Measurements from ENCODE around the gene MAJIN. TPM values are rescaled to one million over a fixed set of nuclear protein-coding genes. Genes with fewer than 3 reads are reported as not detected.
A peak's percentile ranks its signal among the peaks of the same experiment; 100 is the strongest.

MAJIN gene
- total and polyA plus RNA-seq, 9 of the 15 experiments (the other 6 are each of a cell fraction or from before 2014, with no cell fraction given) = 0.17 to 0.83 (median 0.24) TPM; not detected in 2

DNA sequence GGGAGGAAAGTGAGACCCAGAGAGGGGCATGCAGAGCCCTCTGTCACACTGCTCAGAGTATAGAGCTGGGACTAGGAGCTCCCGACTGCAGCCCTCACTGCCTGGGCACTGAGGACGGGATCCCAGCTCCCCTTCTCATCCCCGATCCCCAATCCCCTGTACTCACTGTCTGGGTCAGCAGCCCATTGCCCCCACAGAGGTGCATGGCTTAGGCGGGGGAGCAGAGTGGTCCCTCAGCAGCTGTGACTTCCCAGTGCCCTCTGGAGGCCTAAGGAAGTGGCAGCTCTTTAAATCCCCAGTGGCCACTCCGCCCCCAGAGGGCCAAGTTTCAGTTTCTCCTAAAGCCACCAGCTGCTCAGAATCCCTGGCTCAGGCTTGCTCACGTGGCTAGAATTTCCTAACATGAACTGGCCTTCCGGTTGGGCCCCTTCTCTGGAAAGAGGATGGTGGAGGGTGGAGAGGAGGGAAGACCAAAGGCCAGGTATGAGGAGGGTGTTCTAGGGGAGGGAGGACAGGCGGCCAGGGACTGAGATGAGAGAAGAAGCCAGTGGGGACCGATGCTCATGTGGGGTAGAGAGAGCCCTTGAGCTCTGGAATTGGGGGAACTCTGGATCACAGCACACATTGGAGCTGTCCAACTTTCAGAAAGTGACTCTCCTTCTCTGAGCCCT lies 24.9 kb upstream of the MAJIN start, which contains the start of gene BATF2 (continued):
- TF ChIP-seq, protein P1, sequence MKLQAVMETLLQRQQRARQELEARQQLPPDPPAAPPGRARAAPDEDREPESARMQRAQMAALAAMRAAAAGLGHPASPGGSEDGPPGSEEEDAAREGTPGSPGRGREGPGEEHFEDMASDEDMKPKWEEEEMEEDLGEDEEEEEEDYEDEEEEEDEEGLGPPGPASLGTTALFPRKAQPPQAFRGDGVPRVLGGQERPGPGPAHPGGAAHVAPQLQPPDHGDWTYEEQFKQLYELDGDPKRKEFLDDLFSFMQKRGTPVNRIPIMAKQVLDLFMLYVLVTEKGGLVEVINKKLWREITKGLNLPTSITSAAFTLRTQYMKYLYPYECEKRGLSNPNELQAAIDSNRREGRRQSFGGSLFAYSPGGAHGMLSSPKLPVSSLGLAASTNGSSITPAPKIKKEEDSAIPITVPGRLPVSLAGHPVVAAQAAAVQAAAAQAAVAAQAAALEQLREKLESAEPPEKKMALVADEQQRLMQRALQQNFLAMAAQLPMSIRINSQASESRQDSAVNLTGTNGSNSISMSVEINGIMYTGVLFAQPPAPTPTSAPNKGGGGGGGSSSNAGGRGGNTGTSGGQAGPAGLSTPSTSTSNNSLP (IDR thresholded peaks at IDR 0.05; ENCODE audit: borderline replicate concordance, low read depth, low read length) = no peak
- peak; percentile 58; the same call in 1 of the 2 replicates for TF ChIP-seq MXI1 (IDR thresholded peaks at IDR 0.05; ENCODE audit: low read depth, low read length)
- TF ChIP-seq, protein P2, sequence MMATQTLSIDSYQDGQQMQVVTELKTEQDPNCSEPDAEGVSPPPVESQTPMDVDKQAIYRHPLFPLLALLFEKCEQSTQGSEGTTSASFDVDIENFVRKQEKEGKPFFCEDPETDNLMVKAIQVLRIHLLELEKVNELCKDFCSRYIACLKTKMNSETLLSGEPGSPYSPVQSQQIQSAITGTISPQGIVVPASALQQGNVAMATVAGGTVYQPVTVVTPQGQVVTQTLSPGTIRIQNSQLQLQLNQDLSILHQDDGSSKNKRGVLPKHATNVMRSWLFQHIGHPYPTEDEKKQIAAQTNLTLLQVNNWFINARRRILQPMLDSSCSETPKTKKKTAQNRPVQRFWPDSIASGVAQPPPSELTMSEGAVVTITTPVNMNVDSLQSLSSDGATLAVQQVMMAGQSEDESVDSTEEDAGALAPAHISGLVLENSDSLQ (IDR thresholded peaks at IDR 0.05) = no peak
- no peak for TF ChIP-seq FUS (optimal IDR thresholded peaks at IDR 0.05; ENCODE audit: low read depth, low read length)
- TF ChIP-seq POLR2AphosphoS2 (IDR thresholded peaks at IDR 0.05; ENCODE audit: low read length) = no peak
- no peak for TF ChIP-seq RBM34 (IDR thresholded peaks at IDR 0.05; ENCODE audit: borderline replicate concordance, insufficient read depth, low read length)
- TF ChIP-seq, protein P3, sequence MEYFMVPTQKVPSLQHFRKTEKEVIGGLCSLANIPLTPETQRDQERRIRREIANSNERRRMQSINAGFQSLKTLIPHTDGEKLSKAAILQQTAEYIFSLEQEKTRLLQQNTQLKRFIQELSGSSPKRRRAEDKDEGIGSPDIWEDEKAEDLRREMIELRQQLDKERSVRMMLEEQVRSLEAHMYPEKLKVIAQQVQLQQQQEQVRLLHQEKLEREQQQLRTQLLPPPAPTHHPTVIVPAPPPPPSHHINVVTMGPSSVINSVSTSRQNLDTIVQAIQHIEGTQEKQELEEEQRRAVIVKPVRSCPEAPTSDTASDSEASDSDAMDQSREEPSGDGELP (CRISPR knock-in tag; IDR thresholded peaks at IDR 0.05; ENCODE audit: borderline replicate concordance) = peak; percentile 99
- no peak for TF ChIP-seq ZNF551 (CRISPR knock-in tag; IDR thresholded peaks at IDR 0.05)
- TF ChIP-seq ZBTB8A (IDR thresholded peaks at IDR 0.05; ENCODE audit: partially characterized antibody) = no peak
- peak; percentile 49; the same call in 1 of the 2 replicates for TF ChIP-seq ESRRA (IDR thresholded peaks at IDR 0.05; ENCODE audit: borderline replicate concordance, low read depth)
- no peak for TF ChIP-seq KLF1 (tag; IDR thresholded peaks at IDR 0.05)
- TF ChIP-seq, protein P4, sequence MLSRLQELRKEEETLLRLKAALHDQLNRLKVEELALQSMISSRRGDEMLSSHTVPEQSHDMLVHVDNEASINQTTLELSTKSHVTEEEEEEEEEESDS (CRISPR knock-in tag; IDR thresholded peaks at IDR 0.05) = no peak
- TF ChIP-seq, protein P5, sequence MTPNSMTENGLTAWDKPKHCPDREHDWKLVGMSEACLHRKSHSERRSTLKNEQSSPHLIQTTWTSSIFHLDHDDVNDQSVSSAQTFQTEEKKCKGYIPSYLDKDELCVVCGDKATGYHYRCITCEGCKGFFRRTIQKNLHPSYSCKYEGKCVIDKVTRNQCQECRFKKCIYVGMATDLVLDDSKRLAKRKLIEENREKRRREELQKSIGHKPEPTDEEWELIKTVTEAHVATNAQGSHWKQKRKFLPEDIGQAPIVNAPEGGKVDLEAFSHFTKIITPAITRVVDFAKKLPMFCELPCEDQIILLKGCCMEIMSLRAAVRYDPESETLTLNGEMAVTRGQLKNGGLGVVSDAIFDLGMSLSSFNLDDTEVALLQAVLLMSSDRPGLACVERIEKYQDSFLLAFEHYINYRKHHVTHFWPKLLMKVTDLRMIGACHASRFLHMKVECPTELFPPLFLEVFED (CRISPR knock-in tag; conservative IDR thresholded peaks at IDR 0.05) = 0 out of 2 replicates have a peak, but pooled peaks have one; percentile 72
- no peak for TF ChIP-seq ZNF436 (CRISPR knock-in tag; IDR thresholded peaks at IDR 0.05)
- no peak for TF ChIP-seq ZEB2 (IDR thresholded peaks at IDR 0.05)
- 0 out of 2 replicates have a peak, but pooled peaks have one; percentile 32 for TF ChIP-seq MEF2D (tag; conservative IDR thresholded peaks at IDR 0.05; ENCODE audit: low read depth)
- TF ChIP-seq IRF2 (CRISPR knock-in tag; IDR thresholded peaks at IDR 0.05) = no peak
- no peak for TF ChIP-seq FOXA1 (IDR thresholded peaks at IDR 0.05; ENCODE audit: borderline replicate concordance)
- no peak for TF ChIP-seq ZNF311 (CRISPR knock-in tag; IDR thresholded peaks at IDR 0.05)
- no peak for TF ChIP-seq ZNF133 (CRISPR knock-in tag; IDR thresholded peaks at IDR 0.05)

Measured in K562 (cell line).